SK-N-SH treated with all-trans-retinoic acid at 6 μM for 48 hours (cell line): ENCODE results near the gene HS6ST2.

Source experiments
- ATAC-seq: fragments of 200-7000 bp; cut with Tn5 transposase; 3 replicates; pipeline ENCODE4 v1.9.1; 2020; ENCODE audit warnings: mild to moderate bottlenecking, moderate library complexity
- ARNTL ChIP-seq: fragments of 450-650 bp; formaldehyde crosslinking; IDR thresholded peaks from 2 replicates; pipeline ENCODE4 v1.5.0; 2020; ENCODE audit warnings: low read depth, mild to moderate bottlenecking, moderate library complexity, borderline replicate concordance
- BACH2 ChIP-seq: fragments of 250-450 bp; sonication (Bioruptor Pico); IDR thresholded peaks from 2 replicates; pipeline ENCODE4 v1.9.0; 2021; ENCODE audit warnings: mild to moderate bottlenecking, borderline replicate concordance
- CREB5 ChIP-seq: fragments of 250-450 bp; sonication (Bioruptor Pico); IDR thresholded peaks from 2 replicates; pipeline ENCODE4 v1.5.1; 2020; ENCODE audit warnings: low read depth, mild to moderate bottlenecking, moderate library complexity
- CSDC2 ChIP-seq: fragments of 250-450 bp; sonication (Bioruptor Pico); IDR thresholded peaks from 2 replicates; pipeline ENCODE4 v1.5.0; 2020; ENCODE audit warnings: mild to moderate bottlenecking, moderate library complexity
- ESRRG ChIP-seq: fragments of 250-450 bp; sonication (Bioruptor Pico); IDR thresholded peaks from 2 replicates; pipeline ENCODE4 v1.6.1; 2021; ENCODE audit warnings: mild to moderate bottlenecking
- GLIS3 ChIP-seq: fragments of 250-450 bp; sonication (Bioruptor Pico); IDR thresholded peaks from 2 replicates; pipeline ENCODE4 v1.5.0; 2020; ENCODE audit warnings: mild to moderate bottlenecking, moderate library complexity
- ISL1 ChIP-seq: fragments of 250-450 bp; sonication (Bioruptor Pico); IDR thresholded peaks from 2 replicates; pipeline ENCODE4 v2.1.2; 2022; ENCODE audit warnings: mild to moderate bottlenecking, moderate library complexity
- OSR1 ChIP-seq: fragments of 250-450 bp; sonication (Bioruptor Pico); IDR thresholded peaks from 2 replicates; pipeline ENCODE4 v1.8.0; 2022; ENCODE audit warnings: moderate library complexity, mild to moderate bottlenecking, inconsistent platforms
- PATZ1 ChIP-seq: fragments of 250-450 bp; sonication (Bioruptor Pico); IDR thresholded peaks from 2 replicates; pipeline ENCODE4 v1.8.0; 2020; ENCODE audit warnings: mild to moderate bottlenecking, moderate library complexity, borderline replicate concordance
- PPARA ChIP-seq: fragments of 250-450 bp; sonication (Bioruptor Pico); IDR thresholded peaks from 2 replicates; pipeline ENCODE4 v1.5.0; 2020; ENCODE audit warnings: mild to moderate bottlenecking, borderline replicate concordance
- RARB ChIP-seq: fragments of 250-450 bp; sonication (Bioruptor Pico); IDR thresholded peaks from 2 replicates; pipeline ENCODE4 v1.8.0; 2021; ENCODE audit warnings: mild to moderate bottlenecking, moderate library complexity
- SNAI2 ChIP-seq: fragments of 250-450 bp; sonication (Bioruptor Pico); IDR thresholded peaks from 2 replicates; pipeline ENCODE4 v1.5.0; 2020; ENCODE audit warnings: mild to moderate bottlenecking, moderate library complexity
- TCF4 ChIP-seq: fragments of 250-450 bp; sonication (Bioruptor Pico); IDR thresholded peaks from 2 replicates; pipeline ENCODE4 v1.8.0; 2021; ENCODE audit warnings: mild to moderate bottlenecking, moderate library complexity, borderline replicate concordance
- TOX ChIP-seq: fragments of 250-450 bp; sonication (Bioruptor Pico); IDR thresholded peaks from 2 replicates; pipeline ENCODE4 v1.8.0; 2021; ENCODE audit warnings: mild to moderate bottlenecking, moderate library complexity, borderline replicate concordance
- ZC3H10 ChIP-seq: fragments of 250-450 bp; sonication (Bioruptor Pico); IDR thresholded peaks from 2 replicates; pipeline ENCODE4 v1.5.1; 2021; ENCODE audit warnings: mild to moderate bottlenecking, moderate library complexity
- ZFP30 ChIP-seq: fragments of 450-650 bp; formaldehyde crosslinking; IDR thresholded peaks from 2 replicates; pipeline ENCODE4 v1.5.0; 2022; ENCODE audit warnings: mild to moderate bottlenecking, moderate library complexity
- ZNF565 ChIP-seq: fragments of 450-650 bp; formaldehyde crosslinking; conservative IDR thresholded peaks from 2 replicates; pipeline ENCODE4 v1.5.0; 2020; ENCODE audit warnings: low read depth, mild to moderate bottlenecking, moderate library complexity
- ZNF70 ChIP-seq: fragments of 450-650 bp; formaldehyde crosslinking; IDR thresholded peaks from 2 replicates; pipeline ENCODE4 v1.5.0; 2020; ENCODE audit warnings: mild to moderate bottlenecking, moderate library complexity
- ZNF8 ChIP-seq: fragments of 450-650 bp; formaldehyde crosslinking; IDR thresholded peaks from 2 replicates; pipeline ENCODE4 v1.5.0; 2020; ENCODE audit warnings: mild to moderate bottlenecking, moderate library complexity
- TF ChIP-seq, protein P1 (sequence below): fragments of 250-450 bp; sonication (Bioruptor Pico); IDR thresholded peaks from 2 replicates; pipeline ENCODE4 v1.5.0; 2020; ENCODE audit warnings: mild to moderate bottlenecking, moderate library complexity
- TF ChIP-seq, protein P2 (sequence below): fragments of 250-450 bp; sonication (Bioruptor Pico); IDR thresholded peaks from 2 replicates; pipeline ENCODE4 v1.8.0; 2021; ENCODE audit warnings: low read depth, mild to moderate bottlenecking, moderate library complexity, borderline replicate concordance
- TF ChIP-seq, protein P3 (sequence below): fragments of 250-450 bp; sonication (Bioruptor Pico); IDR thresholded peaks from 2 replicates; pipeline ENCODE4 v1.5.1; 2021; ENCODE audit warnings: mild to moderate bottlenecking, moderate library complexity

The HS6ST2 gene

GRCh38 chrX:132956421-132957210 lies 1.8 kb downstream of the HS6ST2 start:
- TF ChIP-seq PPARA (CRISPR knock-in tag), result no peak
- TF ChIP-seq TCF4 (CRISPR knock-in tag), result no peak
- TF ChIP-seq BACH2 (CRISPR knock-in tag), result no peak
- TF ChIP-seq RARB, result no peak
- no peak for TF ChIP-seq OSR1 (CRISPR knock-in tag)
- no peak for TF ChIP-seq CREB5
- TF ChIP-seq ZFP30 (CRISPR knock-in tag), result no peak
- no peak for TF ChIP-seq GLIS3
- TF ChIP-seq, all 23 proteins: peak for 0

DNA sequence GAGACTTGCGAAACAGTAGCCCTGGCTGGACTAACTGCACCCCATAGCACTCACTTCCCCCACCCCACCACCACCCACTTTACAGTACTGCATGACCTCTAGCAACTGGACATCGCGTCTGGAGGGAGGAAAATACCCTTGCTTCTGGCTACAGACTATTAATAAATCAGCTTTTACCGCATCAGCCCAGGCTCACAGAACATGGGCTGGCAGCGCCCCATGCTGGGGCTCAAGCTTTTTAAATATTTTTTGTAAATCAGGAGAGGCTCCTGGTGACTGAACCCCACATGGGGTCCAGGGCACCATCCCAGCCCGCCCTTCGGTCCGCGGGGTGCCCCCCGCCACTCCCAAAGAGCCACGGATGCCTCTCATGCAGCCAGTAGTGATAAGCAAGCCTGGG lies 2.7 kb downstream of the HS6ST2 start:
- ATAC-seq, result no peak
- TF ChIP-seq ZNF565 (CRISPR knock-in tag) (no peak), OSR1 (CRISPR knock-in tag) (no peak), PPARA (CRISPR knock-in tag) (no peak), PATZ1 (CRISPR knock-in tag) (no peak)
- TF ChIP-seq, protein P1, sequence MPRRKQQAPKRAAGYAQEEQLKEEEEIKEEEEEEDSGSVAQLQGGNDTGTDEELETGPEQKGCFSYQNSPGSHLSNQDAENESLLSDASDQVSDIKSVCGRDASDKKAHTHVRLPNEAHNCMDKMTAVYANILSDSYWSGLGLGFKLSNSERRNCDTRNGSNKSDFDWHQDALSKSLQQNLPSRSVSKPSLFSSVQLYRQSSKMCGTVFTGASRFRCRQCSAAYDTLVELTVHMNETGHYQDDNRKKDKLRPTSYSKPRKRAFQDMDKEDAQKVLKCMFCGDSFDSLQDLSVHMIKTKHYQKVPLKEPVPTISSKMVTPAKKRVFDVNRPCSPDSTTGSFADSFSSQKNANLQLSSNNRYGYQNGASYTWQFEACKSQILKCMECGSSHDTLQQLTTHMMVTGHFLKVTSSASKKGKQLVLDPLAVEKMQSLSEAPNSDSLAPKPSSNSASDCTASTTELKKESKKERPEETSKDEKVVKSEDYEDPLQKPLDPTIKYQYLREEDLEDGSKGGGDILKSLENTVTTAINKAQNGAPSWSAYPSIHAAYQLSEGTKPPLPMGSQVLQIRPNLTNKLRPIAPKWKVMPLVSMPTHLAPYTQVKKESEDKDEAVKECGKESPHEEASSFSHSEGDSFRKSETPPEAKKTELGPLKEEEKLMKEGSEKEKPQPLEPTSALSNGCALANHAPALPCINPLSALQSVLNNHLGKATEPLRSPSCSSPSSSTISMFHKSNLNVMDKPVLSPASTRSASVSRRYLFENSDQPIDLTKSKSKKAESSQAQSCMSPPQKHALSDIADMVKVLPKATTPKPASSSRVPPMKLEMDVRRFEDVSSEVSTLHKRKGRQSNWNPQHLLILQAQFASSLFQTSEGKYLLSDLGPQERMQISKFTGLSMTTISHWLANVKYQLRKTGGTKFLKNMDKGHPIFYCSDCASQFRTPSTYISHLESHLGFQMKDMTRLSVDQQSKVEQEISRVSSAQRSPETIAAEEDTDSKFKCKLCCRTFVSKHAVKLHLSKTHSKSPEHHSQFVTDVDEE, result no peak

More at GRCh38 chrX:132956421-132957210, 1.8 kb downstream of the HS6ST2 start:
- peak; percentile 23; the same call in 1 of the 3 replicates for ATAC-seq

DNA sequence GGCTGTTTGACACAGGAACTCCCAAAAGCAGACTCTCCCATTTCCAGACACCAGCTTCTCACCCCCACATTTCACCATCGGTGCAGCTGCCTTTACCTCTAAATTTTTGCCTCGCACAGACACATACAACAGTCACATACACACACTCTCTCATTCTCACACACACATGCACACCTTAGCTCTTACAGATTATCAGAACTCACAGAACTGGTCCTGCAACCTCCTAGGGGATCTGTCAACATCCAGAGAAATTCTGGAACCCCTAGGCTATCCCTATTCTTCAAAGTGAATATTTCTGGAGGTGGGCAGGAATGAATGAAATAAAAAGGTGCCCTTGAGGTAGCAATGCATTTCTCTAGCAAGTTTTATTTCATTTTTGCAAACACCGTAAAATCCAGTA lies 4.1 kb downstream of the HS6ST2 start:
- no peak for ATAC-seq
- no peak for TF ChIP-seq BACH2 (CRISPR knock-in tag)
- TF ChIP-seq ZNF565 (CRISPR knock-in tag), result no peak
- TF ChIP-seq CSDC2 (CRISPR knock-in tag), result no peak
- no peak for TF ChIP-seq TCF4 (CRISPR knock-in tag)
- no peak for TF ChIP-seq ISL1
- no peak for TF ChIP-seq ZNF8 (CRISPR knock-in tag)
- TF ChIP-seq, protein P2, sequence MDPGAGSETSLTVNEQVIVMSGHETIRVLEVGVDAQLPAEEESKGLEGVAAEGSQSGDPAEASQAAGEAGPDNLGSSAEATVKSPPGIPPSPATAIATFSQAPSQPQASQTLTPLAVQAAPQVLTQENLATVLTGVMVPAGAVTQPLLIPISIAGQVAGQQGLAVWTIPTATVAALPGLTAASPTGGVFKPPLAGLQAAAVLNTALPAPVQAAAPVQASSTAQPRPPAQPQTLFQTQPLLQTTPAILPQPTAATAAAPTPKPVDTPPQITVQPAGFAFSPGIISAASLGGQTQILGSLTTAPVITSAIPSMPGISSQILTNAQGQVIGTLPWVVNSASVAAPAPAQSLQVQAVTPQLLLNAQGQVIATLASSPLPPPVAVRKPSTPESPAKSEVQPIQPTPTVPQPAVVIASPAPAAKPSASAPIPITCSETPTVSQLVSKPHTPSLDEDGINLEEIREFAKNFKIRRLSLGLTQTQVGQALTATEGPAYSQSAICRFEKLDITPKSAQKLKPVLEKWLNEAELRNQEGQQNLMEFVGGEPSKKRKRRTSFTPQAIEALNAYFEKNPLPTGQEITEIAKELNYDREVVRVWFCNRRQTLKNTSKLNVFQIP (CRISPR knock-in tag), result no peak
- no peak for TF ChIP-seq ESRRG (CRISPR knock-in tag)
- TF ChIP-seq, protein P1, result no peak
- TF ChIP-seq PPARA (CRISPR knock-in tag), result no peak
- TF ChIP-seq SNAI2, result no peak
- no peak for TF ChIP-seq GLIS3
- no peak for TF ChIP-seq ZNF70 (CRISPR knock-in tag)
- no peak for TF ChIP-seq TOX (CRISPR knock-in tag)
- no peak for TF ChIP-seq ZFP30 (CRISPR knock-in tag)
- no peak for TF ChIP-seq PATZ1 (CRISPR knock-in tag)
- TF ChIP-seq ZC3H10 (CRISPR knock-in tag), result no peak
- TF ChIP-seq ARNTL (CRISPR knock-in tag), result no peak
- TF ChIP-seq, protein P3, sequence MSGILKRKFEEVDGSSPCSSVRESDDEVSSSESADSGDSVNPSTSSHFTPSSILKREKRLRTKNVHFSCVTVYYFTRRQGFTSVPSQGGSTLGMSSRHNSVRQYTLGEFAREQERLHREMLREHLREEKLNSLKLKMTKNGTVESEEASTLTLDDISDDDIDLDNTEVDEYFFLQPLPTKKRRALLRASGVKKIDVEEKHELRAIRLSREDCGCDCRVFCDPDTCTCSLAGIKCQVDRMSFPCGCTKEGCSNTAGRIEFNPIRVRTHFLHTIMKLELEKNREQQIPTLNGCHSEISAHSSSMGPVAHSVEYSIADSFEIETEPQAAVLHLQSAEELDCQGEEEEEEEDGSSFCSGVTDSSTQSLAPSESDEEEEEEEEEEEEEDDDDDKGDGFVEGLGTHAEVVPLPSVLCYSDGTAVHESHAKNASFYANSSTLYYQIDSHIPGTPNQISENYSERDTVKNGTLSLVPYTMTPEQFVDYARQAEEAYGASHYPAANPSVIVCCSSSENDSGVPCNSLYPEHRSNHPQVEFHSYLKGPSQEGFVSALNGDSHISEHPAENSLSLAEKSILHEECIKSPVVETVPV, result no peak
